H9 (cell line): Measurements from ENCODE around the gene UGT1A8. TPM values are rescaled to one million over a fixed set of nuclear protein-coding genes. Genes with fewer than 3 reads are reported as not detected.
"Not testable (repeated sequence)": the region's sequence is repeated elsewhere in the genome, so short reads cannot be mapped to it uniquely, and the experiment has no call there.

Experiments used
- DNase-seq: peaks from one replicate; pipeline ENCODE4 v3.0.0-alpha.2; 2017
- H2AFZ ChIP-seq: one replicate; pipeline ENCODE4 v1.6.1; 2013; ENCODE audit warnings: mild to moderate bottlenecking, low read length, control low read depth, moderate library complexity
- H2AK5ac ChIP-seq: 2 replicates; pipeline ENCODE4 v1.6.1; 2013; ENCODE audit warnings: low read length, control low read depth, mixed read lengths; ENCODE audit not compliant: insufficient read length
- H2BK120ac ChIP-seq: one replicate; pipeline ENCODE4 v1.6.1; 2013; ENCODE audit warnings: low read depth, mild to moderate bottlenecking, low read length, control low read depth, inconsistent platforms; ENCODE audit not compliant: poor library complexity, severe bottlenecking
- H2BK12ac ChIP-seq: 2 replicates; pipeline ENCODE4 v1.6.1; 2013; ENCODE audit warnings: low read length, control low read depth, mixed read lengths, low read depth; ENCODE audit not compliant: insufficient read length
- H2BK15ac ChIP-seq: 2 replicates; pipeline ENCODE4 v1.6.1; 2013; ENCODE audit warnings: low read depth, low read length, control low read depth
- H2BK20ac ChIP-seq: one replicate; pipeline ENCODE4 v1.6.1; 2013; ENCODE audit warnings: low read depth, mild to moderate bottlenecking, low read length, control low read depth, inconsistent platforms; ENCODE audit not compliant: poor library complexity, severe bottlenecking
- H2BK5ac ChIP-seq: 2 replicates; pipeline ENCODE4 v1.6.1; 2013; ENCODE audit warnings: low read length, control low read depth, mixed read lengths; ENCODE audit not compliant: insufficient read length
- H3K14ac ChIP-seq: 2 replicates; pipeline ENCODE4 v1.6.1; 2013; ENCODE audit warnings: low read length, control low read depth; ENCODE audit not compliant: insufficient read depth
- H3K18ac ChIP-seq: 2 replicates; pipeline ENCODE4 v1.6.1; 2013; ENCODE audit warnings: low read depth, mild to moderate bottlenecking, mixed read lengths, low read length, control low read depth; ENCODE audit not compliant: insufficient read length
- H3K23ac ChIP-seq: 2 replicates; pipeline ENCODE4 v1.6.1; 2013; ENCODE audit warnings: low read length, control low read depth, mixed read lengths, low read depth; ENCODE audit not compliant: insufficient read length
- H3K23me2 ChIP-seq: 2 replicates; pipeline ENCODE4 v1.6.1; 2013; ENCODE audit warnings: low read depth, mild to moderate bottlenecking, mixed read lengths, low read length, control low read depth; ENCODE audit not compliant: insufficient read length, poor library complexity, severe bottlenecking
- H3K27ac ChIP-seq: 2 replicates; pipeline ENCODE4 v1.5.1; 2013; ENCODE audit warnings: low read length, control low read depth, mixed read lengths, low read depth; ENCODE audit not compliant: insufficient read length
- H3K27me3 ChIP-seq: 2 replicates; pipeline ENCODE4 v1.6.1; 2013; ENCODE audit warnings: low read length, control low read depth, inconsistent platforms; ENCODE audit not compliant: insufficient read depth
- H3K4ac ChIP-seq: 2 replicates; pipeline ENCODE4 v1.6.1; 2013; ENCODE audit warnings: low read depth, mild to moderate bottlenecking, control low read depth, inconsistent platforms, low read length, moderate library complexity
- H3K4me1 ChIP-seq: 2 replicates; pipeline ENCODE4 v1.6.1; 2013; ENCODE audit warnings: low read length, control low read depth, inconsistent platforms; ENCODE audit not compliant: insufficient read depth
- H3K4me2 ChIP-seq: 2 replicates; pipeline ENCODE4 v1.6.1; 2013; ENCODE audit warnings: low read length, control low read depth, mixed read lengths; ENCODE audit not compliant: insufficient read length, insufficient read depth
- H3K56ac ChIP-seq: 2 replicates; pipeline ENCODE4 v1.6.1; 2013; ENCODE audit warnings: low read depth, mild to moderate bottlenecking, mixed read lengths, low read length, control low read depth; ENCODE audit not compliant: insufficient read length
- H3K79me1 ChIP-seq: 2 replicates; pipeline ENCODE4 v1.6.1; 2013; ENCODE audit warnings: low read depth, mild to moderate bottlenecking, moderate library complexity, low read length, control low read depth, inconsistent platforms; ENCODE audit not compliant: insufficient read depth, poor library complexity, severe bottlenecking
- H3K79me2 ChIP-seq: 2 replicates; pipeline ENCODE4 v1.6.1; 2013; ENCODE audit warnings: low read length, control low read depth, inconsistent platforms; ENCODE audit not compliant: insufficient read depth
- H3K9ac ChIP-seq: 2 replicates; pipeline ENCODE4 v1.6.1; 2013; ENCODE audit warnings: low read length, control low read depth, mixed read lengths; ENCODE audit not compliant: insufficient read length; ENCODE audit errors: extremely low read depth
- H3K9me3 ChIP-seq: one replicate; pipeline ENCODE4 v1.6.1; 2013; ENCODE audit warnings: low read depth, low read length, inconsistent platforms; ENCODE audit not compliant: control insufficient read depth
- H3T11ph ChIP-seq: one replicate; pipeline ENCODE4 v1.6.1; 2013; ENCODE audit warnings: mild to moderate bottlenecking, low read length, control low read depth, inconsistent platforms
- H4K20me1 ChIP-seq: one replicate; pipeline ENCODE4 v1.6.1; 2013; ENCODE audit not compliant: control insufficient read depth, insufficient read length, insufficient read depth
- H4K5ac ChIP-seq: 2 replicates; pipeline ENCODE4 v1.6.1; 2013; ENCODE audit warnings: low read depth, mild to moderate bottlenecking, mixed read lengths, low read length, control low read depth; ENCODE audit not compliant: insufficient read length
- H4K8ac ChIP-seq: replicated peaks from 2 replicates; pipeline ENCODE4 v1.6.1; 2013; ENCODE audit warnings: low read length, control low read depth, mixed read lengths, low read depth; ENCODE audit not compliant: insufficient read length
- H4K91ac ChIP-seq: 2 replicates; pipeline ENCODE4 v1.6.1; 2013; ENCODE audit warnings: low read depth, mild to moderate bottlenecking, moderate library complexity, mixed read lengths, low read length, control low read depth; ENCODE audit not compliant: insufficient read length
- H3K27ac Mint-ChIP-seq, 3 experiments: 2 replicates in 2 of 3; 3 replicates in 1 of 3; pipeline ENCODE4 v1.8.0; 2020 to 2021; ENCODE audit warnings: mixed read lengths in 3 of 3, mild to moderate bottlenecking in 1 of 3, moderate library complexity in 1 of 3
- H3K27me3 Mint-ChIP-seq: 2 replicates; pipeline ENCODE4 v1.8.0; 2021; ENCODE audit warnings: low read depth, mild to moderate bottlenecking, moderate library complexity, mixed read lengths
- H3K36me3 Mint-ChIP-seq, 3 experiments: 2 replicates in 2 of 3; 3 replicates in 1 of 3; pipeline ENCODE4 v1.8.0; 2020 to 2021; ENCODE audit warnings: low read depth in 3 of 3, mixed read lengths in 3 of 3; ENCODE audit not compliant: insufficient read depth in 1 of 3
- H3K4me1 Mint-ChIP-seq, 2 experiments: 2 replicates each; pipeline ENCODE4 v1.8.0; 2020; ENCODE audit warnings: mixed read lengths in 2 of 2
- H3K4me3 Mint-ChIP-seq, 2 experiments: 2 replicates in 1 of 2; 3 replicates in 1 of 2; pipeline ENCODE4 v1.8.0; 2020 to 2021; ENCODE audit warnings: mild to moderate bottlenecking in 2 of 2, mixed read lengths in 2 of 2, moderate library complexity in 1 of 2
- H3K9me3 Mint-ChIP-seq, 2 experiments: 2 replicates in 1 of 2; 3 replicates in 1 of 2; pipeline ENCODE4 v1.8.0; 2020; ENCODE audit warnings: mild to moderate bottlenecking in 2 of 2, mixed read lengths in 2 of 2, moderate library complexity in 1 of 2
- WGBS: extraction: QIAGEN DNeasy Blood & Tissue Kit; methylation state at CpG from one replicate; pipeline ENCODE4 v1.1.7; 2013; ENCODE audit warnings: missing lambda C conversion rate, low lambda C conversion rate, mixed read lengths; ENCODE audit not compliant: insufficient read length; ENCODE audit errors: extremely low coverage; 5-methylcytosine and 5-hydroxymethylcytosine counted together
- total RNA-seq: library from RNA; stranded (reverse); gene quantifications from 2 replicates; pipeline ENCODE4 v1.2.1, GENCODE V29; 2021
- TF ChIP-seq, protein P1 (sequence below): fragments of 200-600 bp; sonication (generic); conservative IDR thresholded peaks from 3 replicates; pipeline ENCODE4 v1.8.0; 2021; ENCODE audit warnings: antibody characterized with exemption, mild to moderate bottlenecking

UGT1A8 gene
- total RNA-seq, 1 experiment from 2014 or later: not detected

DNA sequence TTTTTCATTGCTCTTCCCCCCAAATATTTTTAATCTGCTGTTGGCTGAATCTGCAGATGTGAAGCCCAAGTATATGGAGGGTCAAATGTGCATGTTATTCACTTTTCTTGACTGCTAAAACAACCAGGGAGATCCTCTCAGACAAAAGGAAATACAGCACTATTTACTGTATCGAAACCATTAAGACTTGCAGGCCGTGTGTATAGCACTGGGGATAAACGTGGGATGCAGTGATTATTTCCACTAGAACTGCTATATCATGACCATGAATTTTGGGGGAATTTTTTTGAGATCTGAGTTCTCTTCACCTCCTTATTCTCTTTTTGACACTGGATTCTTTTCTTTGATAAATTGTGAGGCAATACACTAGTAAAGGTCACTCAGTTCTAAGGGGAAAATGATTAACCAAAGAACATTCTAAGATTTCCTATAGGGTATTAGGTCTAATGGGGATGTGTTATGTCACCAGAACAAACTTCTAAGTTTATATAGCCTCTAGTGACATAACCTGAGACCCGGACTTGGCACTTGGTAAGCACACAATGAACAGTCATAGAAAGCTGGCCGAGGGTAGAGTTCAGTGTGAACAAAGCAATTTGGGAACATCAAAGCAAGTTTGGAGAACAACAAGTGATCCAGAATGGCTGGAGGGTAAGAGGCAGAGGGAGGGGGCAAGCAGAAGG, 127.8 kb downstream of the UGT1A8 start:
- no peak overlapping the region for H2AFZ ChIP-seq
- H2BK120ac ChIP-seq: no peak overlapping the region
- H3K56ac ChIP-seq: no peak overlapping the region
- no peaks in the 10 kb centered on the region for H4K20me1 ChIP-seq
- H3K27ac ChIP-seq: no peak overlapping the region
- peaks cover 6 to 7% (median 6%) of the 10 kb centered on the region in 3 experiments; a peak in 5 of 7 replicates for H3K36me3 Mint-ChIP-seq
- H3K14ac ChIP-seq: no peak overlapping the region
- H3K18ac ChIP-seq: no peak overlapping the region
- no peaks in the 10 kb centered on the region for H3K23me2 ChIP-seq
- H3K27ac Mint-ChIP-seq: no peak overlapping the region
- no peak overlapping the region for H3K4me3 Mint-ChIP-seq
- no peak overlapping the region for H2BK12ac ChIP-seq
- H4K8ac ChIP-seq: no peak overlapping the region
- H3K23ac ChIP-seq: no peak overlapping the region
- no peaks in the 10 kb centered on the region for H3K9me3 ChIP-seq
- no peak overlapping the region for H4K91ac ChIP-seq
- no peak overlapping the region for H2BK5ac ChIP-seq
- no peak overlapping the region for H2AK5ac ChIP-seq
- no peaks in the 10 kb centered on the region for H3K79me2 ChIP-seq
- peaks cover 22 to 27% of the 10 kb centered on the region in 2 experiments for H3K9me3 Mint-ChIP-seq
- TF ChIP-seq, protein P1, sequence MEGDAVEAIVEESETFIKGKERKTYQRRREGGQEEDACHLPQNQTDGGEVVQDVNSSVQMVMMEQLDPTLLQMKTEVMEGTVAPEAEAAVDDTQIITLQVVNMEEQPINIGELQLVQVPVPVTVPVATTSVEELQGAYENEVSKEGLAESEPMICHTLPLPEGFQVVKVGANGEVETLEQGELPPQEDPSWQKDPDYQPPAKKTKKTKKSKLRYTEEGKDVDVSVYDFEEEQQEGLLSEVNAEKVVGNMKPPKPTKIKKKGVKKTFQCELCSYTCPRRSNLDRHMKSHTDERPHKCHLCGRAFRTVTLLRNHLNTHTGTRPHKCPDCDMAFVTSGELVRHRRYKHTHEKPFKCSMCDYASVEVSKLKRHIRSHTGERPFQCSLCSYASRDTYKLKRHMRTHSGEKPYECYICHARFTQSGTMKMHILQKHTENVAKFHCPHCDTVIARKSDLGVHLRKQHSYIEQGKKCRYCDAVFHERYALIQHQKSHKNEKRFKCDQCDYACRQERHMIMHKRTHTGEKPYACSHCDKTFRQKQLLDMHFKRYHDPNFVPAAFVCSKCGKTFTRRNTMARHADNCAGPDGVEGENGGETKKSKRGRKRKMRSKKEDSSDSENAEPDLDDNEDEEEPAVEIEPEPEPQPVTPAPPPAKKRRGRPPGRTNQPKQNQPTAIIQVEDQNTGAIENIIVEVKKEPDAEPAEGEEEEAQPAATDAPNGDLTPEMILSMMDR: no peak
- H3K27me3 Mint-ChIP-seq: peaks cover 9% of the 10 kb centered on the region
- no peak overlapping the region for H3K9ac ChIP-seq
- no peak for DNase-seq
- no peak overlapping the region for H3T11ph ChIP-seq
- H2BK15ac ChIP-seq: no peak overlapping the region
- H3K4ac ChIP-seq: no peak overlapping the region
- no peaks in the 10 kb centered on the region for H3K27me3 ChIP-seq
- H3K79me1 ChIP-seq: no peaks in the 10 kb centered on the region
- no peaks in the 10 kb centered on the region for H3K4me1 ChIP-seq
- WGBS: no CpG with 5 or more reads among the region's 5 CpGs
- H3K4me1 Mint-ChIP-seq: no peaks in the 10 kb centered on the region
- H3K4me2 ChIP-seq: no peak overlapping the region
- no peak overlapping the region for H4K5ac ChIP-seq
- H2BK20ac ChIP-seq: no peak overlapping the region

DNA sequence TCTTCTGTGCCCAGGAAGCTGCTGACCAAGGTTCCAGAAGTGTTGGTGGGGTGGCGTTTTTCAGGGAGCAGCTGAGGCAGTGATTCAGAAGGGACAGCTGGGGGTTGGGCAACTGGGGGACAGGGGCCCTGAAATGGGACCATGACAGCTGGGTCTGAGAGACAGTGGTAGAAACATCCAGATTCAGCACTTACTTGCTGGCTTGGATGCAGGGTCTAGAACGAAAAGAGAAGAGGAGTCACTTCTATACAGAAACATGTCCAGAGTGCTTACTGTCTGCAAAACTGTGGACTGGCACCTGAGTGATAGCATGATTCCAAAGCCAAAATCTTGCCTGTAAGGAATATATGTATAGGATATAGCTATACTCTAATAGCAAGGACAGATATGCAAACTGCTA, 128.4 kb downstream of the UGT1A8 start:
- H3K18ac ChIP-seq, H3K36me3 Mint-ChIP-seq, H3K27ac Mint-ChIP-seq, H4K20me1 ChIP-seq, H3K56ac ChIP-seq, H3K4me2 ChIP-seq, H2BK12ac ChIP-seq, H3T11ph ChIP-seq, H3K27me3 Mint-ChIP-seq, H2BK20ac ChIP-seq, H3K4me3 Mint-ChIP-seq, H2BK5ac ChIP-seq, H4K5ac ChIP-seq, H4K8ac ChIP-seq, H3K4me1 ChIP-seq, H2AK5ac ChIP-seq, H4K91ac ChIP-seq, DNase-seq, H3K23ac ChIP-seq, H3K9me3 ChIP-seq, H3K27ac ChIP-seq, H3K4me1 Mint-ChIP-seq, H3K79me1 ChIP-seq, H2BK15ac ChIP-seq, H3K4ac ChIP-seq, H2BK120ac ChIP-seq, H3K9ac ChIP-seq, H3K23me2 ChIP-seq, H3K79me2 ChIP-seq, H3K27me3 ChIP-seq, H2AFZ ChIP-seq, H3K14ac ChIP-seq: not testable (repeated sequence)
- WGBS: no CpG with 5 or more reads among the region's 2 CpGs
- H3K9me3 Mint-ChIP-seq: peaks cover 28 to 33% of the 10 kb centered on the region in 2 experiments
